ENCODE measurements around the gene GOLGA6A.
"Not testable (repeated sequence)": the region's sequence is repeated elsewhere in the genome, so short reads cannot be mapped to it uniquely, and the experiment has no call there.

Gene GOLGA6A

GRCh38 chr15:74108111-74108510 is 25.8 kb upstream of the GOLGA6A start:
- no peak for DNase-seq (ENCODE audit: low spot score)

GRCh38 chr15:74099963-74100733 is 17.8 kb upstream of the GOLGA6A start:
- DNase-seq (ENCODE audit: low spot score) = peak; percentile 59

GRCh38 chr15:74096753-74097474 is 14.6 kb upstream of the GOLGA6A start:
- DNase-seq (ENCODE audit: low spot score) = not testable (repeated sequence)

GRCh38 chr15:74095610-74096009 is 13.3 kb upstream of the GOLGA6A start:
- DNase-seq (ENCODE audit: low spot score) = not testable (repeated sequence)

GRCh38 chr15:74094567-74094966 is 12.2 kb upstream of the GOLGA6A start:
- not testable (repeated sequence) for DNase-seq (ENCODE audit: low spot score)

GRCh38 chr15:74075781-74076180 is 6.6 kb downstream of the GOLGA6A start:
- not testable (repeated sequence) for DNase-seq (ENCODE audit: low spot score)

- DNase-seq (ENCODE audit: low spot score) = not testable (repeated sequence)
Observed at GRCh38 chr15:74072614-74073337, 9.6 kb downstream of the GOLGA6A start.

- DNase-seq (ENCODE audit: low spot score) = not testable (repeated sequence)
Observed at GRCh38 chr15:74072132-74072531, 10.2 kb downstream of the GOLGA6A start.

- not testable (repeated sequence) for DNase-seq (ENCODE audit: low spot score)
Observed at GRCh38 chr15:74071645-74072044, 10.7 kb downstream of the GOLGA6A start.

GRCh38 chr15:74065684-74066411 is 16.5 kb downstream of the GOLGA6A start:
- DNase-seq (ENCODE audit: low spot score) = not testable (repeated sequence)

- not testable (repeated sequence) for DNase-seq (ENCODE audit: low spot score)
Observed at GRCh38 chr15:74064822-74065221, 17.5 kb downstream of the GOLGA6A start.

GRCh38 chr15:74064183-74064582 is 18.2 kb downstream of the GOLGA6A start:
- not testable (repeated sequence) for DNase-seq (ENCODE audit: low spot score)

GRCh38 chr15:74063425-74064146 is 18.8 kb downstream of the GOLGA6A start:
- not testable (repeated sequence) for DNase-seq (ENCODE audit: low spot score)

GRCh38 chr15:74062671-74063070 is 19.7 kb downstream of the GOLGA6A start:
- no peak for DNase-seq (ENCODE audit: low spot score)

- no peak for DNase-seq (ENCODE audit: low spot score)
Observed at GRCh38 chr15:74062236-74062635, 20.1 kb downstream of the GOLGA6A start.

GRCh38 chr15:74060251-74060650 is 22.1 kb downstream of the GOLGA6A start:
- DNase-seq (ENCODE audit: low spot score) = no peak

GRCh38 chr15:74059050-74059833 is 23.1 kb downstream of the GOLGA6A start:
- DNase-seq (ENCODE audit: low spot score) = not testable (repeated sequence)

GRCh38 chr15:74056330-74056729 is 26.0 kb downstream of the GOLGA6A start:
- not testable (repeated sequence) for DNase-seq (ENCODE audit: low spot score)

GRCh38 chr15:74055804-74056203 is 26.5 kb downstream of the GOLGA6A start:
- DNase-seq (ENCODE audit: low spot score) = no peak

GRCh38 chr15:74053941-74054529 is 28.3 kb downstream of the GOLGA6A start:
- peak; percentile 81 for DNase-seq (ENCODE audit: low spot score)
